Effector memory CD4-positive, alpha-beta T cell (primary cell): Measurements from ENCODE around the gene TUBD1.
"Not testable (repeated sequence)": the region's sequence is repeated elsewhere in the genome, so short reads cannot be mapped to it uniquely, and the experiment has no call there.

ENCODE experiments used
- DNase-seq, 3 donors: peaks; one replicate each; pipeline ENCODE4 v3.0.0-alpha.2; 2020
- H3K27ac ChIP-seq: 2 replicates; pipeline ENCODE4 v1.7.0; 2013; ENCODE audit warnings: mild to moderate bottlenecking, low read length, moderate library complexity; ENCODE audit not compliant: insufficient read depth, poor library complexity, severe bottlenecking
- H3K27me3 ChIP-seq: replicated peaks from 2 replicates; pipeline ENCODE4 v1.7.0; 2013; ENCODE audit warnings: mild to moderate bottlenecking, low read length; ENCODE audit not compliant: insufficient read depth, control insufficient read depth, poor library complexity, severe bottlenecking
- H3K36me3 ChIP-seq: 2 replicates; pipeline ENCODE4 v1.7.0; 2013; ENCODE audit warnings: mild to moderate bottlenecking, low read length, moderate library complexity; ENCODE audit not compliant: control insufficient read depth, insufficient read depth
- H3K4me1 ChIP-seq: 2 replicates; pipeline ENCODE4 v1.7.0; 2013; ENCODE audit warnings: low read length, mild to moderate bottlenecking; ENCODE audit not compliant: control insufficient read depth, insufficient read depth, poor library complexity, severe bottlenecking
- H3K4me3 ChIP-seq: 2 replicates; pipeline ENCODE4 v1.7.0; 2013; ENCODE audit warnings: low read length, low read depth, mild to moderate bottlenecking; ENCODE audit not compliant: insufficient read depth, poor library complexity, severe bottlenecking
- H3K9me3 ChIP-seq: 2 replicates; pipeline ENCODE4 v1.7.0; 2013; ENCODE audit warnings: mild to moderate bottlenecking, low read length, moderate library complexity; ENCODE audit not compliant: control insufficient read depth

TUBD1 gene

GRCh38 chr17:59858167-59858816, 34.5 kb downstream of the TUBD1 start:
- Histone ChIP-seq H3K27ac (no peak overlapping the region), H3K4me3 (no peak overlapping the region), H3K9me3 (no peaks in the 10 kb centered on the region), H3K36me3 (peaks cover 16% of the 10 kb centered on the region), H3K27me3 (no peaks in the 10 kb centered on the region), H3K4me1 (no peaks in the 10 kb centered on the region)
- DNase-seq, result no peak

GRCh38 chr17:59856859-59857794, 35.6 kb downstream of the TUBD1 start:
- Histone ChIP-seq H3K27ac (no peak overlapping the region), H3K4me1 (no peaks in the 10 kb centered on the region), H3K9me3 (no peaks in the 10 kb centered on the region), H3K4me3 (no peak overlapping the region), H3K27me3 (no peaks in the 10 kb centered on the region), H3K36me3 (peaks cover 11% of the 10 kb centered on the region)
- no peak for DNase-seq

GRCh38 chr17:59853919-59854729, 38.6 kb downstream of the TUBD1 start:
- not testable (repeated sequence) for DNase-seq, H3K27me3 ChIP-seq, H3K4me3 ChIP-seq, H3K9me3 ChIP-seq, H3K27ac ChIP-seq, H3K4me1 ChIP-seq, H3K36me3 ChIP-seq

GRCh38 chr17:59853168-59853918, 39.4 kb downstream of the TUBD1 start:
- H3K27me3 ChIP-seq, result no peaks in the 10 kb centered on the region
- H3K9me3 ChIP-seq, result no peaks in the 10 kb centered on the region
- no peaks in the 10 kb centered on the region for H3K36me3 ChIP-seq
- DNase-seq, result peak; percentile 26 to 49 (median 49)
- no peak overlapping the region for H3K4me3 ChIP-seq
- peaks cover 10% of the 10 kb centered on the region for H3K4me1 ChIP-seq
- H3K27ac ChIP-seq, result no peak overlapping the region

- not testable (repeated sequence) for H3K36me3 ChIP-seq, H3K27me3 ChIP-seq, H3K9me3 ChIP-seq, H3K27ac ChIP-seq, H3K4me3 ChIP-seq, H3K4me1 ChIP-seq, DNase-seq
Measured at GRCh38 chr17:59852847-59853167, 39.9 kb downstream of the TUBD1 start.

DNA sequence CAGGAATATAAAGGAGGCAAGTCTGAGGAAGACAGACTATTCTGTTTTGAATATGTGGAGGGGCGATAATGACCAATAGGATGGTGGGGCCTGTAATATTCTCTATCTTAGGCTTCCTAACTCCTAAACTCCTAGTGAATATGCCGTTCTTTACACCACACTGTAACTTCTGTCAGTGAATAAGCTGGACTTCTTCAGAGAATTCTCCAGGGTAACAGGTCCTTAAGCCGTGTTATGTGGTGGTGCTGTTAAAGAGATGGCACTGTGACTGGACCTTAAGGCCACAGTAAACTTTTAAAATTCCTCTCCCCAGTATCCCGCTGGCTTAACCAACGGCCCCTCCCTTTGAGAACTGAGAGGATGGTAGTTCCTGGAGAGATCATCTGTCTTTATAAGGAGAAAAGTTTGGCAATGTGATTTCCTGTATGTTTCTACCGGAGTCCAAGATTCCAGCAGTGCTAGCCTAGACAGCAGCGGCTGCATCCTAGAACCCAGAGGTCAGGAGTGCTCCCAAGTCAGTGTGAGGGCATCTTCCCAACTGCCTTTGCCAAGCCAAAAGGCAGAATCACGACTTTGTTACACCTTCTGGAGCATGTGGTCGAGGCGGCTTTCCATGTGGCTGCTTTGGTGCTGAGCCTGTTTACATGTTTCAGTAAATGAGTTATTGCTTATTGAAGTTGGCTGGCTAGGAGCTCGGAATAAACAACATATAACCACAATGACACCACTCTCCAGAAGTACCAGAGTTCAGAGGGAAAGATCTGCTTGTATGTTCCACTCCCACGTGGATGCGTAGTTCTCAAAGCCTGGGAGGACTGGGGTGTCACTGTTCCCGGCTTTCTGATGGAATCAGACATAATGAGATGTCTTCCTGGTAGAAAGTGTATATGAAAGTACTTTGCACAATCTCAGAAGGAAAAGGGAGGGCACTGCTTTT, 41.0 kb downstream of the TUBD1 start:
- no peak for DNase-seq
- no peak overlapping the region for H3K4me3 ChIP-seq
- no peaks in the 10 kb centered on the region for H3K9me3 ChIP-seq
- no peaks in the 10 kb centered on the region for H3K36me3 ChIP-seq
- H3K27ac ChIP-seq, result no peak overlapping the region
- H3K4me1 ChIP-seq, result peaks cover 13% of the 10 kb centered on the region
- H3K27me3 ChIP-seq, result no peaks in the 10 kb centered on the region

DNA sequence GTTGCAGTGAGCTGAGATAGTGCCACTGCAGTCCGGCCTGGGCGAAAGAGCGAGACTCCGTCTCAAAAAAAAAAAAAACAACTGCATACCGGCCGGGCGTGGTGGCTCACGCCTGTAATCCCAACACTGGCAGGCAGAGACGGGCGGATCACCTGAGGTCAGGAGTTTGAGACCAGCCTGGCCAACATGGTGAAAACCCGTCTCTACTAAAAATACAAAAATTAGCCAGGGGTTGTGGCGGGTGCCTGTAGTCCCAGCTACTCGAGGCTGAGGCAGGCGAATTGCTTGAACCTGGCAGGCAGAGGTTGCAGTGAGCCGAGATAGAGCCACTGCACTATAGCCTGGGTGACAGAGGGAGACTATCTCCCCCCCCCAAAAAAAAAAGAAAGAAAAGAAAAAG, 42.4 kb downstream of the TUBD1 start:
- H3K9me3 ChIP-seq, DNase-seq, H3K27me3 ChIP-seq, H3K27ac ChIP-seq, H3K4me3 ChIP-seq, H3K36me3 ChIP-seq: not testable (repeated sequence)
- peaks cover 24% of the 10 kb centered on the region for H3K4me1 ChIP-seq

DNA sequence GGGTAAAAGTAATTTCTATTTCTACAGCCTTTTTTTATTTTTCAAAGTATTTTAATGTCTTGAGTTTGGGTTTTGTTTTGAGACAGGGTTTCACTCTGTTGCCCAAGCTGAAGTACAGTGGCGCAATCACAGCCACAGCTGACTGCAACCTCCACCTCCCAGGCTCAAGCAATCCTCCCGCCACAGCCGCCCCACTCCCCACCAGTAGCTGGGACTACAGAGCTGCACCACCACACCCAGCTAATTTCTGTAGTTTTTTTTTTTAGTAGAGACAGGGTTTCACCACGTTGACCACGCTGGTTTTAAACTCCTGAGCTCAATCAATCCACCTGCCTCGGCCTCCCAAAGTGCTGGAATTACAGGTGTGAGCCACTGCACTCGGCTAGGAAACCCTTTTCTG, 44.0 kb downstream of the TUBD1 start:
- Histone ChIP-seq H3K4me1 (peaks cover 29% of the 10 kb centered on the region), H3K27me3 (no peaks in the 10 kb centered on the region), H3K27ac (no peak overlapping the region), H3K36me3 (no peaks in the 10 kb centered on the region), H3K9me3 (no peaks in the 10 kb centered on the region), H3K4me3 (no peak overlapping the region)
- no peak for DNase-seq

GRCh38 chr17:59848385-59848668, 44.4 kb downstream of the TUBD1 start:
- Histone ChIP-seq H3K4me3 (no peak overlapping the region), H3K27ac (no peak overlapping the region), H3K27me3 (no peaks in the 10 kb centered on the region), H3K4me1 (peaks cover 32% of the 10 kb centered on the region), H3K36me3 (no peaks in the 10 kb centered on the region), H3K9me3 (no peaks in the 10 kb centered on the region)
- no peak for DNase-seq
